Adrenal gland (tissue), 12 donors: ENCODE results near the gene RAF1. TPM values are rescaled to one million over a fixed set of nuclear protein-coding genes. Genes with fewer than 3 reads are reported as not detected.
"Not testable (repeated sequence)": the region's sequence is repeated elsewhere in the genome, so short reads cannot be mapped to it uniquely, and the experiment has no call there.

Experiments
- DNase-seq, 7 donors: peaks; one replicate each; pipeline ENCODE4 v3.0.0-alpha.2; 2019 to 2020
- H3K27ac ChIP-seq, 5 donors: fragments of 200-600 bp; sonication (generic) in 4 of 5; 1 replicate in 3 of 5; 2 replicates in 2 of 5; pipeline versions ENCODE4 v1.5.1 to v1.8.0; 2016 to 2020; ENCODE audit warnings: mild to moderate bottlenecking in 1 of 5
- H3K27me3 ChIP-seq: fragments of 200-600 bp; 2 replicates; pipeline ENCODE4 v1.8.0; 2021
- H3K36me3 ChIP-seq, 2 donors: fragments of 200-600 bp; replicated peaks in 1 of 2; 1 replicate in 1 of 2; 2 replicates in 1 of 2; pipeline versions ENCODE4 v1.5.1 to v1.8.0; 2018 to 2022
- H3K4me1 ChIP-seq, 2 donors: fragments of 200-600 bp; replicated peaks in 1 of 2; 1 replicate in 1 of 2; 2 replicates in 1 of 2; pipeline versions ENCODE4 v1.5.1 to v1.8.0; 2018 to 2021
- H3K4me3 ChIP-seq, 4 donors: fragments of 200-600 bp; sonication (generic) in 3 of 4; one replicate each; pipeline ENCODE4 v1.5.1; 2016 to 2018
- H3K9me3 ChIP-seq, 3 donors: fragments of 200-600 bp; sonication (generic) in 1 of 3; replicated peaks in 1 of 3; 1 replicate in 2 of 3; 2 replicates in 1 of 3; pipeline versions ENCODE4 v1.5.1 to v1.8.0; 2016 to 2021
- CTCF ChIP-seq, 6 experiments: fragments of 450-650 bp in 4 of 6; fragments of 200-600 bp in 2 of 6; sonication (generic) in 1 of 6; IDR thresholded peaks; 1 replicate in 5 of 6; 2 replicates in 1 of 6; pipeline versions ENCODE4 v1.5.1 to v1.8.0; 2016 to 2021; ENCODE audit warnings: antibody characterized with exemption in 6 of 6, mild to moderate bottlenecking in 2 of 6, moderate library complexity in 1 of 6
- POLR2A ChIP-seq, 2 donors: fragments of 450-650 bp; IDR thresholded peaks; one replicate each; pipeline ENCODE4 v1.6.1; 2017; ENCODE audit warnings: antibody characterized with exemption in 2 of 2, mild to moderate bottlenecking in 2 of 2, moderate library complexity in 1 of 2
- WGBS, 4 donors: extraction: QIAGEN DNeasy Blood & Tissue Kit in 2 of 4; methylation state at CpG; one replicate each; pipeline versions ENCODE4 v1.1.5 to v1.1.7; 2013 to 2017; 5-methylcytosine and 5-hydroxymethylcytosine counted together
- intact Hi-C, 2 donors: fragments of 100-400 bp; cut with DNase I; formaldehyde crosslinking; loops; one replicate each; pipeline versions ENCODE4 v1.14.1 to v1.15.0; 2022 to 2023
- polyA plus RNA-seq, 3 donors: library from polyadenylated mRNA; stranded (reverse); fragments of 200-250 nt in 2 of 3; fragments of 350-450 nt in 1 of 3; fragmentation: Illumina TruSeq in 1 of 3; extraction: RNeasy Lipid Tissue Mini Kit (QIAGEN cat#74804) in 1 of 3; gene quantifications; one replicate each; pipeline ENCODE4 v1.2.3, GENCODE V29; 2013 to 2014
- total RNA-seq, 9 donors: library from RNA; depleted of rRNA in 4 of 9; stranded (reverse); fragments of >200 nt in 4 of 9; fragments of 120-200 nt in 1 of 9; fragmentation: NEBNext Ultra II Directional in 1 of 9; extraction: Animal tissue kit (Norgen Biotek cat#: 25700) in 1 of 9; gene quantifications; one replicate each; pipeline versions ENCODE4 v1.1.0 to v1.2.4, GENCODE V29; 2013 to 2023
- donor health status: healthy with polysubstance abuse.
- donor health status: Bipolar disorder and iron deficiency.
- donor health status: DM: yes; HTN: yes; CAD: no.
- donor health status: DM: no; HTN: no; CAD: no.
- donor health status: DM: no; HTN: no; CAD: no.
- donor health status: DM: yes; HTN: yes; CAD: no.

The RAF1 gene
- total and polyA plus RNA-seq, 12 donors: 45.9 to 110 (median 69.4) TPM

GRCh38 chr3:12661926-12662592 is 1.9 kb downstream of the RAF1 start:
- peak overlapping the region in 1 of 4 donors; percentile 89 for H3K4me3 ChIP-seq
- no peaks in the 10 kb centered on the region for H3K9me3 ChIP-seq
- H3K27ac ChIP-seq: peak overlapping the region in 3 of 5 donors; percentile 98
- peaks cover 13 to 53% of the 10 kb centered on the region in 2 donors for H3K4me1 ChIP-seq
- no peak for TF ChIP-seq POLR2A (IDR thresholded peaks at IDR 0.05)
- TF ChIP-seq CTCF (IDR thresholded peaks at IDR 0.05): no peak
- peak in 1 of 7 donors; percentile 27 for DNase-seq
- no peaks in the 10 kb centered on the region for H3K27me3 ChIP-seq
- no peaks in the 10 kb centered on the region for H3K36me3 ChIP-seq
- 33 to 45% (median 40%) methylated on average over 5 of the region's 5 CpGs for WGBS, 4 donors
- intact Hi-C loops: loop anchor here in 1 of 2 donors (10.0 kb wide), 1 partner anchor 67 kb away; no protein-coding TSS in a partner anchor

- intact Hi-C loops: loop anchor here in 1 of 2 donors (10.0 kb wide), 1 partner anchor 67 kb away; no protein-coding TSS in a partner anchor
- H3K27me3 ChIP-seq, H3K36me3 ChIP-seq, H3K27ac ChIP-seq, H3K9me3 ChIP-seq, H3K4me3 ChIP-seq: not testable (repeated sequence)
- peaks cover 13 to 60% of the 10 kb centered on the region in 2 donors for H3K4me1 ChIP-seq
- DNase-seq: peak in 1 of 7 donors; percentile 30
- WGBS, 4 donors: 83 to 88% (median 86%) methylated on average over 13 of the region's 13 CpGs
Observed at GRCh38 chr3:12661375-12661774, 2.5 kb downstream of the RAF1 start.

- Histone ChIP-seq H3K4me3 (no peak overlapping the region), H3K9me3 (no peaks in the 10 kb centered on the region), H3K27me3 (no peaks in the 10 kb centered on the region), H3K4me1 (peaks cover 13 to 62% of the 10 kb centered on the region in 2 donors), H3K36me3 (no peaks in the 10 kb centered on the region), H3K27ac (no peak overlapping the region)
- no peak for DNase-seq
- 75 to 86% (median 83%) methylated on average over 2 of the region's 2 CpGs for WGBS, 4 donors
- no peak for TF ChIP-seq CTCF (IDR thresholded peaks at IDR 0.05)
- no peak for TF ChIP-seq POLR2A (IDR thresholded peaks at IDR 0.05)
- intact Hi-C loops: loop anchor here in 1 of 2 donors (10.0 kb wide), 1 partner anchor 65 kb away; no protein-coding TSS in a partner anchor
Observed at GRCh38 chr3:12660196-12660595, 3.7 kb downstream of the RAF1 start.

- Histone ChIP-seq H3K27ac (no peak overlapping the region), H3K4me1 (peaks cover 13 to 62% of the 10 kb centered on the region in 2 donors), H3K27me3 (no peaks in the 10 kb centered on the region), H3K9me3 (no peaks in the 10 kb centered on the region), H3K4me3 (no peak overlapping the region), H3K36me3 (no peaks in the 10 kb centered on the region)
- TF ChIP-seq POLR2A (IDR thresholded peaks at IDR 0.05): no peak
- TF ChIP-seq CTCF (IDR thresholded peaks at IDR 0.05): no peak
- no peak for DNase-seq
- intact Hi-C loops: loop anchor here in 1 of 2 donors (10.0 kb wide), 1 partner anchor 65 kb away; no protein-coding TSS in a partner anchor
- WGBS, 4 donors: 83 to 97% (median 92%) methylated on average over 3 of the region's 3 CpGs
Observed at GRCh38 chr3:12659316-12660015, 4.5 kb downstream of the RAF1 start.
